HepG2 (cell line): ENCODE measurements around the gene FITM1. TPM values are rescaled to one million over a fixed set of nuclear protein-coding genes. Genes with fewer than 3 reads are reported as not detected.

Experiments used
- ASH2L ChIP-seq: fragments of 300-600, 200-600 bp; sonication (generic); IDR thresholded peaks from 2 replicates; pipeline ENCODE4 v1.7.0; 2017; ENCODE audit warnings: low read depth, mild to moderate bottlenecking, moderate library complexity, mixed read lengths, low read length; ENCODE audit not compliant: insufficient read length
- FOXM1 ChIP-seq: sonication (generic); formaldehyde crosslinking; IDR thresholded peaks from 2 replicates; pipeline ENCODE4 v1.5.0; 2020; ENCODE audit warnings: missing genetic modification reagents
- HMG20B ChIP-seq: conservative IDR thresholded peaks from 2 replicates; pipeline ENCODE4 v1.6.1; 2016; ENCODE audit warnings: missing genetic modification reagents, missing compliant biosample characterization
- NBN ChIP-seq: fragments of 450-650 bp; conservative IDR thresholded peaks from 2 replicates; pipeline ENCODE4 v1.6.1; 2017
- PAWR ChIP-seq: sonication (generic); formaldehyde crosslinking; IDR thresholded peaks from 2 replicates; pipeline ENCODE4 v1.4.0; 2020; ENCODE audit warnings: missing genetic modification reagents, mild to moderate bottlenecking, borderline replicate concordance
- RAD21 ChIP-seq: fragments of 450-650 bp; formaldehyde crosslinking; IDR thresholded peaks from 2 replicates; pipeline ENCODE4 v1.5.0; 2020; ENCODE audit warnings: mild to moderate bottlenecking
- YEATS2 ChIP-seq: sonication (generic); formaldehyde crosslinking; IDR thresholded peaks from 2 replicates; pipeline ENCODE4 v1.4.0; 2020; ENCODE audit warnings: missing genetic modification reagents, borderline replicate concordance
- ZNF124 ChIP-seq: sonication (generic); formaldehyde crosslinking; IDR thresholded peaks from 2 replicates; pipeline ENCODE4 v1.4.0; 2020; ENCODE audit warnings: missing genetic modification reagents
- ZNF30 ChIP-seq: sonication (generic); formaldehyde crosslinking; IDR thresholded peaks from 2 replicates; pipeline ENCODE4 v1.5.0; 2020; ENCODE audit warnings: mild to moderate bottlenecking, missing genetic modification reagents
- ZNF33B ChIP-seq: sonication (generic); formaldehyde crosslinking; IDR thresholded peaks from 2 replicates; pipeline ENCODE4 v1.5.1; 2020; ENCODE audit warnings: mild to moderate bottlenecking, missing genetic modification reagents
- ZNF556 ChIP-seq: sonication (generic); formaldehyde crosslinking; IDR thresholded peaks from 2 replicates; pipeline ENCODE4 v1.4.0; 2020; ENCODE audit warnings: mild to moderate bottlenecking, missing genetic modification reagents, borderline replicate concordance
- ZNF605 ChIP-seq: sonication (generic); formaldehyde crosslinking; IDR thresholded peaks from 2 replicates; pipeline ENCODE4 v1.8.0; 2022; ENCODE audit warnings: mild to moderate bottlenecking, missing genetic modification reagents
- ZNF614 ChIP-seq: IDR thresholded peaks from 2 replicates; pipeline ENCODE4 v1.6.1; 2018; ENCODE audit warnings: missing biosample characterization, missing genetic modification reagents, inconsistent platforms, borderline replicate concordance
- ZNF75D ChIP-seq: sonication (generic); formaldehyde crosslinking; IDR thresholded peaks from 2 replicates; pipeline ENCODE4 v1.8.1; 2023; ENCODE audit warnings: missing genetic modification reagents, mild to moderate bottlenecking, borderline replicate concordance
- polyA plus RNA-seq, 8 experiments: library from polyadenylated mRNA; depleted of rRNA in 3 of 8; stranded (reverse) in 7 of 8; unstranded in 1 of 8; fragments of >200 nt; fragmentation: Illumina TruSeq in 4 of 8; extraction: Trizol in 4 of 8; gene quantifications; 2 replicates each; pipeline versions ENCODE4 v1.2.1 to v1.2.3, GENCODE V29; 2011 to 2016; ENCODE audit warnings: low read depth in 4 of 8, missing spikeins in 1 of 8, mixed read lengths in 1 of 8; ENCODE audit not compliant: insufficient read depth in 1 of 8
- total RNA-seq, 5 experiments: library from RNA; depleted of rRNA; stranded (reverse); fragments of >200 nt; fragmentation: Illumina TruSeq; extraction: Trizol; gene quantifications; 2 replicates each; pipeline ENCODE4 v1.2.3, GENCODE V29; 2016; ENCODE audit warnings: low read depth in 1 of 5
- TF ChIP-seq, protein P1 (sequence below): sonication (generic); formaldehyde crosslinking; IDR thresholded peaks from 2 replicates; pipeline ENCODE4 v1.8.0; 2022; ENCODE audit warnings: mild to moderate bottlenecking, missing genetic modification reagents
- TF ChIP-seq, protein P2 (sequence below): sonication (generic); formaldehyde crosslinking; IDR thresholded peaks from 2 replicates; pipeline ENCODE4 v1.8.1; 2023; ENCODE audit warnings: mild to moderate bottlenecking, inconsistent platforms, moderate library complexity, missing genetic modification reagents, borderline replicate concordance
- TF ChIP-seq, protein P3 (sequence below): sonication (generic); formaldehyde crosslinking; IDR thresholded peaks from 2 replicates; pipeline ENCODE4 v1.5.0; 2020; ENCODE audit warnings: mild to moderate bottlenecking, missing genetic modification reagents
- TF ChIP-seq, protein P4 (sequence below): sonication (generic); formaldehyde crosslinking; IDR thresholded peaks from 2 replicates; pipeline ENCODE4 v1.5.0; 2020; ENCODE audit warnings: mild to moderate bottlenecking, missing genetic modification reagents
- TF ChIP-seq, protein P5 (sequence below): sonication (generic); formaldehyde crosslinking; IDR thresholded peaks from 2 replicates; pipeline ENCODE4 v1.4.0; 2020; ENCODE audit warnings: mild to moderate bottlenecking, missing genetic modification reagents

The FITM1 gene
- total and polyA plus RNA-seq, 2 of the 13 experiments (the other 11 are each of a cell fraction or from before 2014, with no cell fraction given): 2.7 to 5.8 TPM

DNA sequence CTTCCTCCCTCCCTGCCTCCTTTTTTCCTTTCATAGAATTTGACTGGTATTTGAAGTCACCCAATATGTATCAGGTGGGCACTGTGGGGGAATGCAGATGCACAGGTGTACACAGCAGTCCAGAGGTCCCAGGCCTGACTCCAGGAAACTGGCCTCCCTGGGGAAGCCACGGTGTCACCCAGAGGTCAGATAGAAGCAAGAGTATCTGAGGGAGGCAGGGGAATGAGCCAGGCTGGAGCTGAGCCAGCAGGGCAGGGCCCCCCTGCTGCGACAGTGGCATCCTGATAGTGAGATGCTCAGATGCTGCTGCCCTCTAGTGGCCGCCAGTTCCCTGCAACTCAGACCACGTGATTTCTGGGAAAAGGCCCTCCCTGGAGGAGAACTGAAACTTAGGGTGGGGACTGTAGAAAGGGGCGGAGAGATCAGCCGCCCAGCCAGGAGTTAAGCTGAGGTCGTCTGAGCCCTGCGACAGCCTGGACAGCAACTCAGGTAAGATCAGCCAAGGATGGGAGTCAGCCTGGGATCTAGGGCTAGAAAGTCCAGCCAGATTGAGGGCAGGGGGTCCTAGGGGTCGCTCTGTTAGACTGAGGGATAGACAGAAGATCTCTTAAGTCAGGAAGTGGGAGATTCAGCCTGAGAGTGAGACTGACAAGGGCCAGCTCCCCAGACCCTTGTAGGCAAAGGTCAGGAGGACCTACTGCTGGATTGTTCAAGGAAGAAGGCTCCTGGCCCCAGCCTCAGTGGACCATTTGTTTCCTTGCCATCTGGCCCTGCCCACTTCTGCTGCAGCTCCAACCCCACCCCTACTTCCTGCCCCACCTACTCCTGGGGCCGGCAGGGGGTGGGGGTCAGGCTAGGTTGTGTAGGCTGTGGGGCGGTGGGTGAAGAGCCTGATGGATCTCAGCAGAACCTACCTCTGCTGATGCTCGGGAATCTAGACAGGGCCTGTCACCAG, 30.7 kb downstream of the FITM1 start, which contains the start of gene IRF9 (continued):
- TF ChIP-seq, protein P1, sequence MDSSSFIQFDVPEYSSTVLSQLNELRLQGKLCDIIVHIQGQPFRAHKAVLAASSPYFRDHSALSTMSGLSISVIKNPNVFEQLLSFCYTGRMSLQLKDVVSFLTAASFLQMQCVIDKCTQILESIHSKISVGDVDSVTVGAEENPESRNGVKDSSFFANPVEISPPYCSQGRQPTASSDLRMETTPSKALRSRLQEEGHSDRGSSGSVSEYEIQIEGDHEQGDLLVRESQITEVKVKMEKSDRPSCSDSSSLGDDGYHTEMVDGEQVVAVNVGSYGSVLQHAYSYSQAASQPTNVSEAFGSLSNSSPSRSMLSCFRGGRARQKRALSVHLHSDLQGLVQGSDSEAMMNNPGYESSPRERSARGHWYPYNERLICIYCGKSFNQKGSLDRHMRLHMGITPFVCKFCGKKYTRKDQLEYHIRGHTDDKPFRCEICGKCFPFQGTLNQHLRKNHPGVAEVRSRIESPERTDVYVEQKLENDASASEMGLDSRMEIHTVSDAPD (CRISPR knock-in tag): peak; percentile 69; the same call in 1 of the 2 replicates
- TF ChIP-seq, protein P2, sequence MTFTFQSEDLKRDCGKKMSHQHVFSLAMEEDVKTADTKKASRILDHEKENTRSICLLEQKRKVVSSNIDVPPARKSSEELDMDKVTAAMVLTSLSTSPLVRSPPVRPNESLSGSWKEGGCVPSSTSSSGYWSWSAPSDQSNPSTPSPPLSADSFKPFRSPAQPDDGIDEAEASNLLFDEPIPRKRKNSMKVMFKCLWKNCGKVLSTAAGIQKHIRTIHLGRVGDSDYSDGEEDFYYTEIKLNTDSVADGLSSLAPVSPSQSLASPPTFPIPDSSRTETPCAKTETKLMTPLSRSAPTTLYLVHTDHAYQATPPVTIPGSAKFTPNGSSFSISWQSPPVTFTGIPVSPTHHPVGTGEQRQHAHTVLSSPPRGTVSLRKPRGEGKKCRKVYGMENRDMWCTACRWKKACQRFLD (CRISPR knock-in tag): peak; percentile 78; the same call in 1 of the 2 replicates
- TF ChIP-seq ZNF614 (peak; percentile 100), FOXM1 (CRISPR knock-in tag) (no peak), ZNF30 (no peak), YEATS2 (CRISPR knock-in tag) (peak; percentile 98), RAD21 (CRISPR knock-in tag) (peak; percentile 99), PAWR (no peak; the same call in 1 of the 2 replicates), ASH2L (peak; percentile 92), ZNF605 (CRISPR knock-in tag) (peak; percentile 99), HMG20B (peak; percentile 97), ZNF33B (CRISPR knock-in tag) (peak; percentile 40; the same call in 1 of the 2 replicates), ZNF124 (CRISPR knock-in tag) (peak; percentile 97), NBN (no peak), ZNF556 (CRISPR knock-in tag) (peak; percentile 92; the same call in 1 of the 2 replicates), ZNF75D (no peak)
- TF ChIP-seq, protein P3, sequence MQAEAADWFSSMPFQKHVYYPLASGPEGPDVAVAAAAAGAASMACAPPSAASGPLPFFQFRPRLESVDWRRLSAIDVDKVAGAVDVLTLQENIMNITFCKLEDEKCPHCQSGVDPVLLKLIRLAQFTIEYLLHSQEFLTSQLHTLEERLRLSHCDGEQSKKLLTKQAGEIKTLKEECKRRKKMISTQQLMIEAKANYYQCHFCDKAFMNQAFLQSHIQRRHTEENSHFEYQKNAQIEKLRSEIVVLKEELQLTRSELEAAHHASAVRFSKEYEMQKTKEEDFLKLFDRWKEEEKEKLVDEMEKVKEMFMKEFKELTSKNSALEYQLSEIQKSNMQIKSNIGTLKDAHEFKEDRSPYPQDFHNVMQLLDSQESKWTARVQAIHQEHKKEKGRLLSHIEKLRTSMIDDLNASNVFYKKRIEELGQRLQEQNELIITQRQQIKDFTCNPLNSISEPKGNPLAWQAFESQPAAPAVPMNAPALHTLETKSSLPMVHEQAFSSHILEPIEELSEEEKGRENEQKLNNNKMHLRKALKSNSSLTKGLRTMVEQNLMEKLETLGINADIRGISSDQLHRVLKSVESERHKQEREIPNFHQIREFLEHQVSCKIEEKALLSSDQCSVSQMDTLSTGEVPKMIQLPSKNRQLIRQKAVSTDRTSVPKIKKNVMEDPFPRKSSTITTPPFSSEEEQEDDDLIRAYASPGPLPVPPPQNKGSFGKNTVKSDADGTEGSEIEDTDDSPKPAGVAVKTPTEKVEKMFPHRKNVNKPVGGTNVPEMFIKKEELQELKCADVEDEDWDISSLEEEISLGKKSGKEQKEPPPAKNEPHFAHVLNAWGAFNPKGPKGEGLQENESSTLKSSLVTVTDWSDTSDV: no peak; the same call in 1 of the 2 replicates
- TF ChIP-seq, protein P4, sequence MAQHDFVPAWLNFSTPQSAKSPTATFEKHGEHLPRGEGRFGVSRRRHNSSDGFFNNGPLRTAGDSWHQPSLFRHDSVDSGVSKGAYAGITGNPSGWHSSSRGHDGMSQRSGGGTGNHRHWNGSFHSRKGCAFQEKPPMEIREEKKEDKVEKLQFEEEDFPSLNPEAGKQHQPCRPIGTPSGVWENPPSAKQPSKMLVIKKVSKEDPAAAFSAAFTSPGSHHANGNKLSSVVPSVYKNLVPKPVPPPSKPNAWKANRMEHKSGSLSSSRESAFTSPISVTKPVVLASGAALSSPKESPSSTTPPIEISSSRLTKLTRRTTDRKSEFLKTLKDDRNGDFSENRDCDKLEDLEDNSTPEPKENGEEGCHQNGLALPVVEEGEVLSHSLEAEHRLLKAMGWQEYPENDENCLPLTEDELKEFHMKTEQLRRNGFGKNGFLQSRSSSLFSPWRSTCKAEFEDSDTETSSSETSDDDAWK (CRISPR knock-in tag): no peak
- TF ChIP-seq, protein P5, sequence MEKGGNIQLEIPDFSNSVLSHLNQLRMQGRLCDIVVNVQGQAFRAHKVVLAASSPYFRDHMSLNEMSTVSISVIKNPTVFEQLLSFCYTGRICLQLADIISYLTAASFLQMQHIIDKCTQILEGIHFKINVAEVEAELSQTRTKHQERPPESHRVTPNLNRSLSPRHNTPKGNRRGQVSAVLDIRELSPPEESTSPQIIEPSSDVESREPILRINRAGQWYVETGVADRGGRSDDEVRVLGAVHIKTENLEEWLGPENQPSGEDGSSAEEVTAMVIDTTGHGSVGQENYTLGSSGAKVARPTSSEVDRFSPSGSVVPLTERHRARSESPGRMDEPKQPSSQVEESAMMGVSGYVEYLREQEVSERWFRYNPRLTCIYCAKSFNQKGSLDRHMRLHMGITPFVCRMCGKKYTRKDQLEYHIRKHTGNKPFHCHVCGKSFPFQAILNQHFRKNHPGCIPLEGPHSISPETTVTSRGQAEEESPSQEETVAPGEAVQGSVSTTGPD (CRISPR knock-in tag): no peak; the same call in none of the 2 replicates
